H1 (cell line): Measurements from ENCODE around the gene AMBP. TPM values are rescaled to one million over a fixed set of nuclear protein-coding genes. Genes with fewer than 3 reads are reported as not detected.

Experiments
- CTCF ChIA-PET: fragments of 300-600 bp; sonication (Branson Sonifier 250); formaldehyde crosslinking; loops from one replicate; lab custom pipeline; 2021; ENCODE audit not compliant: partially characterized antibody; lab: Charles Lee
- POLR2A ChIA-PET: fragments of 300-600 bp; sonication (Branson Sonifier 250); formaldehyde crosslinking; loops from one replicate; lab custom pipeline; 2021; ENCODE audit warnings: inconsistent platforms; ENCODE audit not compliant: partially characterized antibody; lab: Charles Lee
- DNase-seq, 2 experiments: peaks; one replicate each; pipeline versions ENCODE4 v3.0.0 to v3.0.0-alpha.2; 2010 to 2022; ENCODE audit warnings: low spot score in 2 of 2, low read depth in 1 of 2, mixed read lengths in 1 of 2
- FAIRE-seq: peaks from 2 replicates; lab custom pipeline; 2011; peaks lifted over from hg19 to GRCh38; lab: Jason Lieb, UNC
- H2AFZ ChIP-seq: 2 replicates; pipeline ENCODE4 v1.8.1; 2012; ENCODE audit warnings: low read length, inconsistent platforms
- H2AK5ac ChIP-seq: 2 replicates; pipeline ENCODE4 v1.6.1; 2013; ENCODE audit warnings: low read depth, low read length
- H2BK120ac ChIP-seq: replicated peaks from 2 replicates; pipeline ENCODE3; 2013; ENCODE audit warnings: low read depth, low read length, inconsistent platforms
- H2BK12ac ChIP-seq: 2 replicates; pipeline ENCODE4 v1.6.1; 2013; ENCODE audit warnings: low read depth, low read length
- H2BK15ac ChIP-seq: 2 replicates; pipeline ENCODE4 v1.6.1; 2013; ENCODE audit warnings: low read length
- H2BK20ac ChIP-seq: 2 replicates; pipeline ENCODE4 v1.6.1; 2013; ENCODE audit warnings: low read length
- H2BK5ac ChIP-seq: 2 replicates; pipeline ENCODE4 v1.6.1; 2013; ENCODE audit warnings: low read depth, low read length
- H3K14ac ChIP-seq: 2 replicates; pipeline ENCODE4 v1.6.1; 2013; ENCODE audit warnings: inconsistent platforms; ENCODE audit not compliant: insufficient read length
- H3K18ac ChIP-seq: 2 replicates; pipeline ENCODE4 v1.6.1; 2013; ENCODE audit warnings: low read length; ENCODE audit errors: extremely low read depth
- H3K23ac ChIP-seq: 2 replicates; pipeline ENCODE4 v1.6.1; 2013; ENCODE audit warnings: inconsistent platforms; ENCODE audit not compliant: insufficient read length
- H3K23me2 ChIP-seq: 2 replicates; pipeline ENCODE4 v1.6.1; 2013; ENCODE audit warnings: low read depth, low read length
- H3K27ac ChIP-seq: 2 replicates; pipeline ENCODE4 v1.6.1; 2011; ENCODE audit warnings: low read depth, low read length, inconsistent platforms
- H3K27me3 ChIP-seq, 4 experiments: replicated peaks in 1 of 4; 1 replicate in 1 of 4; 2 replicates in 3 of 4; pipeline versions ENCODE4 v1.6.1 to v1.8.1; 2011 to 2013; ENCODE audit warnings: low read length in 3 of 4, mild to moderate bottlenecking in 3 of 4, inconsistent platforms in 2 of 4, mixed read lengths in 2 of 4, moderate library complexity in 1 of 4; ENCODE audit not compliant: control insufficient read depth in 3 of 4, insufficient read depth in 3 of 4; ENCODE audit errors: extremely low read depth in 1 of 4
- H3K36me3 ChIP-seq, 4 experiments: 2 replicates each; pipeline versions ENCODE4 v1.6.1 to v1.8.1; 2011 to 2013; ENCODE audit warnings: mild to moderate bottlenecking in 4 of 4, low read length in 3 of 4, moderate library complexity in 2 of 4, control low read depth in 1 of 4, inconsistent platforms in 1 of 4; ENCODE audit not compliant: insufficient read depth in 4 of 4, control insufficient read depth in 2 of 4
- H3K4ac ChIP-seq: replicated peaks from 2 replicates; pipeline ENCODE3; 2013; ENCODE audit warnings: low read length, low read depth, mixed read lengths, inconsistent platforms; ENCODE audit not compliant: insufficient read length
- H3K4me1 ChIP-seq, 4 experiments: replicated peaks in 1 of 4; 1 replicate in 1 of 4; 2 replicates in 3 of 4; pipeline versions ENCODE4 v1.6.1 to v1.8.1; 2011 to 2013; ENCODE audit warnings: low read length in 3 of 4, inconsistent platforms in 2 of 4, mixed read lengths in 1 of 4; ENCODE audit not compliant: insufficient read depth in 4 of 4, control insufficient read depth in 3 of 4
- H3K4me2 ChIP-seq, 2 experiments: 2 replicates each; pipeline versions ENCODE4 v1.6.1 to v1.8.1; 2011 to 2013; ENCODE audit warnings: low read depth in 2 of 2, low read length in 2 of 2, control low read depth in 1 of 2, inconsistent platforms in 1 of 2, mild to moderate bottlenecking in 1 of 2; ENCODE audit not compliant: insufficient read depth in 1 of 2
- H3K4me3 ChIP-seq, 4 experiments: fragments of 200-600, 300-600 bp in 1 of 4; sonication (generic), shearing (Covaris generic), sonication (Bioruptor Twin) in 1 of 4; 2 replicates each; pipeline versions ENCODE4 v1.5.1 to v1.8.1; 2011 to 2016; ENCODE audit warnings: low read length in 4 of 4, low read depth in 3 of 4, control low read depth in 2 of 4, inconsistent platforms in 2 of 4, mild to moderate bottlenecking in 2 of 4, mixed read lengths in 1 of 4, moderate library complexity in 1 of 4; ENCODE audit not compliant: insufficient read depth in 2 of 4; ENCODE audit errors: extremely low read depth in 1 of 4
- H3K56ac ChIP-seq: replicated peaks from 2 replicates; pipeline ENCODE3; 2013; ENCODE audit warnings: low read depth, mild to moderate bottlenecking, mixed read lengths, low read length, inconsistent platforms; ENCODE audit not compliant: insufficient read length
- H3K79me1 ChIP-seq: 2 replicates; pipeline ENCODE4 v1.6.1; 2013; ENCODE audit warnings: low read depth, low read length, control low read depth
- H3K79me2 ChIP-seq, 2 experiments: 2 replicates each; pipeline versions ENCODE4 v1.6.1 to v1.8.1; 2012 to 2013; ENCODE audit warnings: low read length in 2 of 2, mild to moderate bottlenecking in 2 of 2, inconsistent platforms in 1 of 2; ENCODE audit not compliant: insufficient read depth in 2 of 2, control insufficient read depth in 1 of 2
- H3K9ac ChIP-seq, 4 experiments: replicated peaks in 1 of 4; 1 replicate in 1 of 4; 2 replicates in 3 of 4; pipeline versions ENCODE4 v1.6.1 to v1.8.1; 2011 to 2013; ENCODE audit warnings: low read depth in 3 of 4, low read length in 3 of 4, control low read depth in 2 of 4, mild to moderate bottlenecking in 2 of 4, moderate library complexity in 2 of 4, inconsistent platforms in 1 of 4; ENCODE audit errors: extremely low read depth in 1 of 4
- H3K9me3 ChIP-seq, 2 experiments: 2 replicates each; pipeline versions ENCODE4 v1.6.1 to v1.8.1; 2012 to 2013; ENCODE audit warnings: mild to moderate bottlenecking in 2 of 2, moderate library complexity in 2 of 2, control low read depth in 1 of 2, inconsistent platforms in 1 of 2, low read depth in 1 of 2, low read length in 1 of 2, mixed read lengths in 1 of 2; ENCODE audit not compliant: insufficient read depth in 2 of 2
- H4K20me1 ChIP-seq, 2 experiments: replicated peaks in 1 of 2; 2 replicates each; pipeline versions ENCODE3 to v1.8.1; 2011 to 2013; ENCODE audit warnings: inconsistent platforms in 2 of 2, low read length in 2 of 2, mild to moderate bottlenecking in 1 of 2; ENCODE audit not compliant: insufficient read depth in 2 of 2, control insufficient read depth in 1 of 2
- H4K5ac ChIP-seq: 2 replicates; pipeline ENCODE4 v1.6.1; 2013; ENCODE audit warnings: low read length, low read depth, mixed read lengths, inconsistent platforms; ENCODE audit not compliant: insufficient read length
- H4K8ac ChIP-seq: 2 replicates; pipeline ENCODE4 v1.8.0; 2013; ENCODE audit warnings: mild to moderate bottlenecking, moderate library complexity, low read length, inconsistent platforms; ENCODE audit not compliant: insufficient read depth; ENCODE audit errors: extremely low read depth
- H4K91ac ChIP-seq: replicated peaks from 2 replicates; pipeline ENCODE3; 2013; ENCODE audit warnings: low read length, mixed read lengths, inconsistent platforms; ENCODE audit not compliant: insufficient read length
- CBX5 ChIP-seq: fragments of 300-800, 300-1000 bp; sonication (generic); IDR thresholded peaks from 2 replicates; pipeline ENCODE4 v1.7.1; 2016; ENCODE audit warnings: antibody characterized with exemption, low read length, low read depth
- CEBPB ChIP-seq: IDR thresholded peaks from 2 replicates; pipeline ENCODE4 v1.6.1; 2012; ENCODE audit warnings: low read depth, low read length
- CTCF ChIP-seq, 3 experiments: IDR thresholded peaks; 1 replicate in 2 of 3; 2 replicates in 1 of 3; pipeline versions ENCODE4 v1.5.1 to v1.6.1; 2011; ENCODE audit warnings: low read length in 3 of 3, mild to moderate bottlenecking in 3 of 3, inconsistent platforms in 2 of 3, low read depth in 1 of 3, moderate library complexity in 1 of 3; ENCODE audit not compliant: insufficient read depth in 1 of 3; ENCODE audit errors: control extremely low read depth in 1 of 3
- E2F6 ChIP-seq: IDR thresholded peaks from 2 replicates; pipeline ENCODE4 v1.6.1; 2012; ENCODE audit warnings: inconsistent platforms
- HDAC6 ChIP-seq: IDR thresholded peaks from one replicate; pipeline ENCODE4 v1.7.1; 2012; ENCODE audit warnings: low read depth, mild to moderate bottlenecking, inconsistent platforms, low read length, moderate library complexity
- JUN ChIP-seq: IDR thresholded peaks from 2 replicates; pipeline ENCODE4 v1.6.1; 2011; ENCODE audit warnings: low read depth, mild to moderate bottlenecking, improper control_type of control experiment, low read length
- PHF8 ChIP-seq: fragments of 200-600 bp; sonication (generic); conservative IDR thresholded peaks from 2 replicates; pipeline ENCODE4 v1.7.1; 2012; ENCODE audit warnings: low read depth, mild to moderate bottlenecking, inconsistent platforms, low read length, moderate library complexity
- SP1 ChIP-seq: IDR thresholded peaks from 2 replicates; pipeline ENCODE4 v1.6.1; 2011; ENCODE audit warnings: low read depth, low read length
- TAF1 ChIP-seq: IDR thresholded peaks from 2 replicates; pipeline ENCODE4 v1.6.1; 2011; ENCODE audit warnings: mild to moderate bottlenecking, low read depth, low read length
- TEAD4 ChIP-seq: IDR thresholded peaks from 2 replicates; pipeline ENCODE4 v1.6.1; 2012; ENCODE audit warnings: low read depth, low read length, inconsistent platforms, mixed read lengths
- ZNF274 ChIP-seq: IDR thresholded peaks from 2 replicates; pipeline ENCODE4 v1.7.0; 2012; ENCODE audit warnings: low read length, borderline replicate concordance; ENCODE audit errors: extremely low read depth
- WGBS, 2 experiments: shearing (Covaris generic) in 1 of 2; methylation state at CpG; one replicate each; pipeline versions ENCODE4 v1.1.6 to v1.1.7; 2013 to 2015; ENCODE audit warnings: low lambda C conversion rate in 2 of 2, mixed read lengths in 2 of 2, inconsistent platforms in 1 of 2, low coverage in 1 of 2, missing lambda C conversion rate in 1 of 2; ENCODE audit not compliant: insufficient replicate concordance in 2 of 2, insufficient coverage in 1 of 2, insufficient read length in 1 of 2; ENCODE audit errors: extremely low coverage in 1 of 2, missing lambda C conversion rate in 1 of 2; 5-methylcytosine and 5-hydroxymethylcytosine counted together
- polyA plus RNA-seq, 7 experiments: library from polyadenylated mRNA; depleted of rRNA in 3 of 7; stranded (reverse) in 5 of 7; unstranded in 2 of 7; fragments of >200 nt in 5 of 7; fragments of 200-250 nt in 2 of 7; gene quantifications; 1 replicate in 5 of 7; 2 replicates in 1 of 7; 4 replicates in 1 of 7; pipeline versions ENCODE4 v1.2.1 to v1.2.3, GENCODE V29; 2011 to 2013; ENCODE audit warnings: missing spikeins in 2 of 7, mixed read lengths in 2 of 7
- total RNA-seq: library from RNA; stranded (reverse); fragmentation: NEBNext Ultra II Directional; extraction: Animal tissue kit (Norgen Biotek cat#: 25700); gene quantifications from 2 replicates; pipeline ENCODE4 v1.2.1, GENCODE V29; 2021

AMBP gene
- total and polyA plus RNA-seq, 2 of the 8 experiments (the other 6 are each of a cell fraction or from before 2014, with no cell fraction given): 3.0 to 4.0 TPM

GRCh38 chr9:114025760-114026159 lies 52.3 kb downstream of the AMBP start:
- H3K27ac ChIP-seq: no peak overlapping the region
- no peak overlapping the region for H2AK5ac ChIP-seq
- H2BK15ac ChIP-seq: no peak overlapping the region
- no peak overlapping the region; a peak in 1 of 7 replicates for H3K9ac ChIP-seq
- H2BK120ac ChIP-seq: no peak overlapping the region
- no peak overlapping the region for H4K91ac ChIP-seq
- FAIRE-seq: no peak
- H3K27me3 ChIP-seq: no peaks in the 10 kb centered on the region
- no peak overlapping the region for H2BK20ac ChIP-seq
- no peak overlapping the region for H2AFZ ChIP-seq
- no peaks in the 10 kb centered on the region for H3K79me2 ChIP-seq
- no peak overlapping the region for H2BK12ac ChIP-seq
- peaks cover 0 to 6% of the 10 kb centered on the region in 2 experiments; a peak in 1 of 4 replicates for H3K9me3 ChIP-seq
- H4K5ac ChIP-seq: no peak overlapping the region
- CTCF ChIA-PET: interaction anchor here (1.1 to 3.5 kb wide), 4 partner anchors 9 to 235 kb away, joined by 3 to 11 read pairs (median 4); no protein-coding TSS in a partner anchor
- no peak overlapping the region for H3K4me2 ChIP-seq
- POLR2A ChIA-PET: interaction anchor here (0.8 kb wide), 1 partner anchor 13 kb away, joined by 3 read pairs; no protein-coding TSS in a partner anchor
- H2BK5ac ChIP-seq: no peak overlapping the region
- no peak overlapping the region for H4K8ac ChIP-seq
- no peak overlapping the region for H3K23ac ChIP-seq
- H3K4me1 ChIP-seq: no peaks in the 10 kb centered on the region
- DNase-seq: peak in 1 of 2 experiments; percentile 28
- H3K79me1 ChIP-seq: peaks cover 2% of the 10 kb centered on the region; the same call in 1 of the 2 replicates
- no peak overlapping the region for H3K4ac ChIP-seq
- H3K36me3 ChIP-seq: peaks cover 0 to 14% (median 4%) of the 10 kb centered on the region in 4 experiments; a peak in 4 of 8 replicates
- 87% methylated on average over 5 of the region's 5 CpGs; no CpG with 5 or more reads in 1 of the 2 experiments for WGBS, 2 experiments
- H3K18ac ChIP-seq: no peak overlapping the region
- no peak overlapping the region for H3K56ac ChIP-seq
- H4K20me1 ChIP-seq: peaks cover 0 to 2% of the 10 kb centered on the region in 2 experiments
- no peak overlapping the region for H3K14ac ChIP-seq
- no peak overlapping the region for H3K4me3 ChIP-seq
- H3K23me2 ChIP-seq: no peaks in the 10 kb centered on the region
- TF ChIP-seq TEAD4 (no peak), E2F6 (no peak), PHF8 (no peak), ZNF274 (no peak), TAF1 (no peak), JUN (no peak), SP1 (no peak), CTCF (IDR thresholded peaks at IDR 0.05; ENCODE audit: control extremely low read depth in 1 of 3, insufficient read depth in 1 of 3, low read depth in 1 of 3, low read length in 3 of 3) (no peak), CBX5 (no peak), HDAC6 (no peak), CEBPB (no peak)
